GM19395 (cell line): ENCODE data around the gene PYCARD.

Experiments used
- ATAC-seq: cut with Tn5 transposase; IDR thresholded peaks from one replicate; pipeline ENCODE4 v1.9.1; 2021; ENCODE audit warnings: mild to moderate bottlenecking, moderate library complexity; ENCODE audit not compliant: unreplicated experiment

Gene PYCARD

GRCh38 chr16:31167315-31167714 is 35.2 kb downstream of the PYCARD start:
- no peak for ATAC-seq

- no peak for ATAC-seq
These were observed 45.4 kb downstream of the PYCARD start for GRCh38 chr16:31157136-31157535.
